K562 (cell line): ENCODE measurements around the gene MFN1. TPM values are rescaled to one million over a fixed set of nuclear protein-coding genes. Genes with fewer than 3 reads are reported as not detected.

ENCODE experiments used
- ERF ChIP-seq: fragments of 450-650 bp; formaldehyde crosslinking; IDR thresholded peaks from 2 replicates; pipeline ENCODE4 v1.4.0; 2020; ENCODE audit warnings: mild to moderate bottlenecking, mixed read lengths
- FOSL1 ChIP-seq: fragments of 200-800 bp; sonication (Bioruptor generic); conservative IDR thresholded peaks from 2 replicates; pipeline ENCODE4 v1.6.1; 2016; ENCODE audit warnings: missing genetic modification characterization, missing compliant biosample characterization
- PCBP1 ChIP-seq: fragments of 200-400 bp; formaldehyde crosslinking; IDR thresholded peaks from 2 replicates; pipeline ENCODE4 v1.6.1; 2018; ENCODE audit warnings: mild to moderate bottlenecking, low read depth, low read length; ENCODE audit not compliant: poor library complexity, severe bottlenecking
- REST ChIP-seq, 2 experiments: fragments of 450-650 bp; formaldehyde crosslinking in 1 of 2; IDR thresholded peaks; 2 replicates each; pipeline versions ENCODE4 v1.4.0 to v1.6.1; 2014 to 2020; ENCODE audit warnings: mild to moderate bottlenecking in 2 of 2, borderline replicate concordance in 1 of 2, low read depth in 1 of 2
- RNF2 ChIP-seq: sonication (generic); IDR thresholded peaks from 2 replicates; pipeline ENCODE4 v1.6.1; 2016
- SIN3B ChIP-seq: fragments of 450-650 bp; IDR thresholded peaks from 2 replicates; pipeline ENCODE4 v1.6.1; 2017; ENCODE audit warnings: low read depth, mild to moderate bottlenecking, moderate library complexity
- STAG1 ChIP-seq: sonication (generic); formaldehyde crosslinking; IDR thresholded peaks from 2 replicates; pipeline ENCODE4 v1.5.0; 2020; ENCODE audit warnings: missing genetic modification reagents, borderline replicate concordance
- ZMIZ1 ChIP-seq, 2 experiments: fragments of 150-350 bp in 1 of 2; IDR thresholded peaks; 2 replicates each; pipeline ENCODE4 v1.6.1; 2012 to 2016; ENCODE audit warnings: low read depth in 2 of 2, low read length in 2 of 2, mild to moderate bottlenecking in 1 of 2, moderate library complexity in 1 of 2
- polyA plus RNA-seq, 8 experiments: library from polyadenylated mRNA; depleted of rRNA in 4 of 8; stranded (reverse) in 5 of 8; unstranded in 3 of 8; fragments of >200 nt; fragmentation: Nextera tagmentation in 2 of 8; fragmentation: Illumina TruSeq in 1 of 8; extraction: Ambion mirVana in 2 of 8; extraction: Trizol in 1 of 8; gene quantifications; 2 replicates each; pipeline versions ENCODE4 v1.2.1 to v1.2.3, GENCODE V29; 2011 to 2014; ENCODE audit warnings: inconsistent platforms in 1 of 8, missing spikeins in 1 of 8
- total RNA-seq, 7 experiments: library from RNA; depleted of rRNA in 6 of 7; stranded (reverse); fragments of >200 nt in 6 of 7; fragmentation: Illumina TruSeq in 2 of 7; extraction: Trizol in 2 of 7; gene quantifications; 2 replicates each; pipeline versions ENCODE4 v1.2.1 to v1.2.3, GENCODE V29; 2011 to 2021; ENCODE audit warnings: low replicate concordance in 1 of 7
- TF ChIP-seq, protein P1 (sequence below): fragments of 250-450 bp; sonication (Bioruptor Pico); IDR thresholded peaks from 2 replicates; pipeline ENCODE4 v1.4.0; 2020; ENCODE audit warnings: mild to moderate bottlenecking
- TF ChIP-seq, protein P2 (sequence below): sonication (generic); formaldehyde crosslinking; IDR thresholded peaks from 2 replicates; pipeline ENCODE4 v1.9.0; 2022; ENCODE audit warnings: mild to moderate bottlenecking, missing genetic modification reagents

MFN1 gene
- total and polyA plus RNA-seq, 9 of the 15 experiments (the other 6 are each of a cell fraction or from before 2014, with no cell fraction given) = 10.5 to 42.7 (median 22.6) TPM

GRCh38 chr3:179322286-179323196 lies 25.0 kb upstream of the MFN1 start, which contains the start of gene ZNF639 (continued):
- TF ChIP-seq ZMIZ1 (IDR thresholded peaks at IDR 0.05; ENCODE audit: low read depth in 2 of 2, low read length in 2 of 2) = peak in 1 of 2 experiments; percentile 13; a peak in 1 of 4 replicates
- peak; percentile 44; the same call in 1 of the 2 replicates for TF ChIP-seq RNF2
- TF ChIP-seq ERF (CRISPR knock-in tag) = peak; percentile 36; the same call in 1 of the 2 replicates
- TF ChIP-seq FOSL1 (tag) = no peak
- peak; percentile 45 for TF ChIP-seq STAG1 (CRISPR knock-in tag)
- TF ChIP-seq SIN3B = peak; percentile 57
- TF ChIP-seq, protein P1, sequence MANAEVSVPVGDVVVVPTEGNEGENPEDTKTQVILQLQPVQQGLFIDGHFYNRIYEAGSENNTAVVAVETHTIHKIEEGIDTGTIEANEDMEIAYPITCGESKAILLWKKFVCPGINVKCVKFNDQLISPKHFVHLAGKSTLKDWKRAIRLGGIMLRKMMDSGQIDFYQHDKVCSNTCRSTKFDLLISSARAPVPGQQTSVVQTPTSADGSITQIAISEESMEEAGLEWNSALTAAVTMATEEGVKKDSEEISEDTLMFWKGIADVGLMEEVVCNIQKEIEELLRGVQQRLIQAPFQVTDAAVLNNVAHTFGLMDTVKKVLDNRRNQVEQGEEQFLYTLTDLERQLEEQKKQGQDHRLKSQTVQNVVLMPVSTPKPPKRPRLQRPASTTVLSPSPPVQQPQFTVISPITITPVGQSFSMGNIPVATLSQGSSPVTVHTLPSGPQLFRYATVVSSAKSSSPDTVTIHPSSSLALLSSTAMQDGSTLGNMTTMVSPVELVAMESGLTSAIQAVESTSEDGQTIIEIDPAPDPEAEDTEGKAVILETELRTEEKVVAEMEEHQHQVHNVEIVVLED = peak; percentile 50; the same call in 1 of the 2 replicates
- TF ChIP-seq, protein P2, sequence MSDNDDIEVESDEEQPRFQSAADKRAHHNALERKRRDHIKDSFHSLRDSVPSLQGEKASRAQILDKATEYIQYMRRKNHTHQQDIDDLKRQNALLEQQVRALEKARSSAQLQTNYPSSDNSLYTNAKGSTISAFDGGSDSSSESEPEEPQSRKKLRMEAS (CRISPR knock-in tag) = peak; percentile 97
- TF ChIP-seq REST (IDR thresholded peaks at IDR 0.05; ENCODE audit: borderline replicate concordance) = peak; percentile 41; the same call in 1 of the 2 replicates
- TF ChIP-seq REST (CRISPR knock-in tag; IDR thresholded peaks at IDR 0.05; ENCODE audit: low read depth) = no peak
- peak; percentile 75 for TF ChIP-seq PCBP1
